Renal cortical epithelial cell (primary cell): ENCODE data around the gene LMBRD2. TPM values are rescaled to one million over a fixed set of nuclear protein-coding genes. Genes with fewer than 3 reads are reported as not detected.

Experiments
- total RNA-seq: library from RNA; depleted of rRNA; stranded (reverse); fragments of >200 nt; gene quantifications from 2 replicates; pipeline ENCODE4 v1.2.3, GENCODE V29; 2014

Gene LMBRD2
- total RNA-seq, 1 donor from 2014 or later: 18.7 TPM

Other genes starting within 250 kb of the LMBRD2 start
- not detected in 2 replicates for gene CAPSL, start 213.3 kb downstream of the LMBRD2 start, total RNA-seq
- 2.8 and 9.4 TPM in 2 replicates for gene UGT3A1, start 160.5 kb downstream of the LMBRD2 start, total RNA-seq
- 1.9 TPM in 1 of 2 replicates, not detected in the other for gene UGT3A2, start 85.0 kb downstream of the LMBRD2 start, total RNA-seq
- 15.1 and 22.7 TPM in 2 replicates for gene SKP2, start 224 bp upstream of the LMBRD2 start, total RNA-seq
- 22.6 and 52.9 TPM in 2 replicates for gene NADK2, start 90.0 kb upstream of the LMBRD2 start, total RNA-seq
- gene RANBP3L, start 150.0 kb upstream of the LMBRD2 start, total RNA-seq: under 0.01 TPM in 1 of 2 replicates, not detected in the other